NCI-H1436 treated with DMSO at 0.1 percent for 48 hours (cell line): ENCODE data around the gene DYNLT4.
"Not testable (repeated sequence)": the region's sequence is repeated elsewhere in the genome, so short reads cannot be mapped to it uniquely, and the experiment has no call there.

ENCODE experiments used
- DNase-seq: peaks from one replicate; lab custom pipeline; 2025; lab: John Stamatoyannopoulos, UW

The DYNLT4 gene

DNA sequence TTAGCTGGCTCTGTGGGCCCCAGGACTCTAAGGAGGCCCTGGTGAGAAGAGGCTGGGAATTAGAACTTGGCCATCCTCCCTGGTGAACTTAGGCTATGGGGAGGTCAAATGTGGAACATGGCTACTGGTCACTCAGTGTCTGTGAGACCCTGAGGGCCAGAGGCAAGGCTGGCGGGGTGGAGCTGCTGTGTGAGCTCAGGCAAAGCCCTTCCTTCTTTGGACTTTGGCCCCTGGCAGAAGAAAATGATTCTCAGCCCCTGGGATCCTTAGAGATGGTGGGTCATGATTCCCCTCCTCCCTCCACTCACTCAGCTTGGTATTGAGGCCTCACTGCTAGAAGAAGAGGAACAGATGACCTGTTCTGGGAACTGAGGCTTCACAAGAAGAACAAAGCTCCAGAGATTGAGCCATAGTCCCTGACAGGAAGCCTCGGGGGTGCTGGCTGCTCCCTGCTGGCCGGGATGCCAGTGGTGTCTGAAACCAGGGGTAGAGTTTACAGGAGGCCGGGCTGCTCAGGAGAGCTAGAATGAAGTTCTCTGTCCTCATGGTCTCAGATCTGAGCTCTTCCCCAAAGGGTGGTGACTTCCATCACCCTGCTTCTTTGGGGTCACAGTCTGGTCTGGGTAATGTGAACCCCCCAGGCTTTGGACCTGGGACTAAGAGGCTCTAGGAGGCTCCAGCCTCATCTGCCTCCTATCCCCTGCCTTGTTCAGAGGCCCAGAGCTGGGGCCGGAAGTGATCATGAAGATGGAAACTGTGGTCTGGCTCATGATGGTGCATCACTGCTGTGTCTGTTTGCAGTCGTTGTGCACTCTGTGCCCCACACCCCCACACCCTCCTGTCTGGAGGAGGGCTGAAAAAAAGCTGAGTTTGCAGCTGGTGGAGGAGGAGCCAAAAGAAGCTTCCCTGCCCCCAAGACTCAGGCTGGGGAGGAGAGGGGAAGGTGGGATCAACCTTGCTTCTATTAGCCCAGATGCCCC, 2.1 kb upstream of the DYNLT4 start:
- no peak for DNase-seq

DNA sequence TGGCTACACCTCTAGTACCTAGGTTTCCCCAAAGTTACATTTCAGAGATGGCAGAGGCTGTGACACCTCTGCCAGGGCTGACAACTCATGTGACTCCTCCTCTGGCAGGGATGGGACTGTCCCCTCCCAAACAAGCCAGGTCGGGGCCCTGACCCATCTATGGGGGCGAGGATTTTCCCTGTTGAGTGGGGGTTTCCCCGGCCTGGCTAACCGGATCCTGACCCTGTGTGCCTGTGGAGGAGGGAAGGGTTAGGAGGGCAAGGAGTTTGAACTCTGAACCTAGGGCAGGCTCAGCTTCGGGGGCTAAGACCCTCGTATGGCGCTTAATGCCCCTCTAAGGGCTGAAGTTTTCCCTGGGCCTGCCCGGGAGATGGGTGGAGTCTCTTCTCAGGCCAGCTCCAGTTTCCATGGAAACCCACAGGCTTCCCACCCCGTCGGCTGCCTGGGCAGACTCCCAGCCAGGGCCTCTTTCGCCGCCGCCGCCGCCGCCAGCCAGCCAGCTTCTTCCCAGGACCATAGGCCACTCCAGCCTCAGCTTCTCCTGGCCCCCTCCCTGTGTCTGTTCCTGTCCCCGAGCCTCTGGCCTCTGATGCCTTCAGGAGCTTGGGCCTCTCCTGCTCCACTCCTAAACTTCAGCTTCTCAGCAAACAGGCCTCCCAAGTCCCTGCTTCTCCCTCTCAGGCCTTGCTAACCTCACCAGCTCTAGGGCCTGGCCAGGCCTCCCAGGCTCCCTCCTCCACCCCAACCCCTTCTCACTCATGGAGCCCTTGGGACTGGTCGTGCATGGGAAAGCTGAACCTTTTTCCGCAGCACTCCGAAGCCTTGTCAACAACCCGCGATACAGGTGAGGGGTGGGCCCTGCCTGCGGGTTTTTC, 1.1 kb upstream of the DYNLT4 start, which contains the start of gene BTBD19:
TSS of gene BTBD19 (plus strand) at position 461 of the 875 bp plus-strand sequence. CDS start at position 759, 298 bp downstream.
- no peak for DNase-seq

DNA sequence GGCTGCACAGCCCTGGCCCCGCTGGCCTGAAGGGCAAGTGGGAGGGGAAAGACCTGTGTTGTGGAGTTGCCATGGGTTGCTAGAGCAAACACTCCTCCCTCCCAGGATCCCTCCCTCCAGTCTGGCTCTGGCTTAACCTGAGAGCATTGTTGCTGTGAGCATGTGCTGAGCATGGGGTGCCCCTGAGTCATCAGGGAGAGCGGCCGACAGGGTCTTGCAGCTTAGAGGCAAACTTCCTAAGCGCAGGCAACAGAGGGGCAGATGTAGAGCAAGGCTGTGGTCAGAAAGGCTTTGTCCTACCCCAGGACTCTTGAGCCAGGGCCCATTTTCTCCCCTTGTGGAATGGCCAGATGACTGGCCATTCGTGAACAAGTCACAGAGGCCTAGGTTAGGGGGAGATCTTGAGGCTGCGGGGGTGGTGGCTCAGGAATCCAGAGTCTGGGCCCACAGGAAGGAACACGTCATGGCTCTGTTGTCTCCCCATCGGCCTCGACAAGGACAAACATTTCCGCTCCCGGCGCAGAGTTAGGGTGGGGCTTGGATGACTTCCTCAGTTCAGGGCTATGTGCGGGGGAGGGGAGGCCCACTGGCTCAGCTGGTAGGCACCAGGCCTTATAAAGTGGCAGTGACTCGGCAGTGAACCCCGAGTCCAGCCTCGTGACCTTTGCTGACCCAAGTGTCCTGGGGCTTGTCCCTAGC, 362 bp upstream of the DYNLT4 start:
- no peak for DNase-seq

DNA sequence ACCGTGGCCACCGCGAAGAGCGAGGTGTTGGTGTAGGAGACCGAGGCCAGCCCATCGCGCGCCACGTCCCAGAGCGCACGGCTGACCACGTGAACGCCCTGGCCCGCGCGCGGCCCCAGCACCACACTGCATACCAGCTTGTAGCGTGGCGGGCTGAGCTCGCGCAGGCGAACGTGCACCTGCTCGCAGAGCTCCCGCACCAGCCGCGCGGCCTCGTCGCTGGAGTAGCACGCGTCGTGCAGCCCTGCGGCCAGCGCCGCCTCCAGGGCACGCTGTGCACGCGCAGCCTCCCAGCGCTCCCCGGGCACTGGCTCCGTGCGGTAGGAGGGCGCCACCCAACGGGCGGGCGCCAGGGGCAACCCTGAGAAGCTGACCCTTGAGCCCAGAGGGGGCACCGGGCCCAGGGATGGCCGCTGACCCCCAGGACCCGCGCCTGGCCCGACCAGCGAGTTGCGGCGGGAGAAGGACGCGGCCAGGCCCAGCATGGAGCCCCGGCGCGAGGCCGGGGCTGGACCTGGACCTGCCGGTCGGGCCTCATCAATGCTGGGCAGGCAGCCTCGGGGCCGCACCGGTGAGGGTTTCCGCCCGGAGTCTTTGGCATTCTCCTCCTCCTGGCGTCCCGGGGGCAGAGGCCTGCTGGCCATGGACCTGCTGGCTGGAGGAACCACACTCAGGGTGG, 987 bp downstream of the DYNLT4 start:
- no peak for DNase-seq

DNA sequence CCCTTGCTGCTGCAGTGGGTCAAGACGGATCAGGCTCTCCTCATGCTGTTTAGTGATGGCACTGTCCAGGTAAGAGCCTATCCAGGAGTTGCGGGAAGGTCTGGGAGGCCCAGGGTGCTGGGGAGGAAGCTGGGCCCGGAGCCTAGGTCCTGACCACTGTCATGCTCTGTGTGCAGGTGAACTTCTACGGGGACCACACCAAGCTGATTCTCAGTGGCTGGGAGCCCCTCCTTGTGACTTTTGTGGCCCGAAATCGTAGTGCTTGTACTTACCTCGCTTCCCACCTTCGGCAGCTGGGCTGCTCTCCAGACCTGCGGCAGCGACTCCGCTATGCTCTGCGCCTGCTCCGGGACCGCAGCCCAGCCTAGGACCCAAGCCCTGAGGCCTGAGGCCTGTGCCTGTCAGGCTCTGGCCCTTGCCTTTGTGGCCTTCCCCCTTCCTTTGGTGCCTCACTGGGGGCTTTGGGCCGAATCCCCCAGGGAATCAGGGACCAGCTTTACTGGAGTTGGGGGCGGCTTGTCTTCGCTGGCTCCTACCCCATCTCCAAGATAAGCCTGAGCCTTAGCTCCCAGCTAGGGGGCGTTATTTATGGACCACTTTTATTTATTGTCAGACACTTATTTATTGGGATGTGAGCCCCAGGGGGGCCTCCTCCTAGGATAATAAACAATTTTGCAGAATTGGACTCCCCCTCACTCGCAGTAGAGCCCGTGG, 1.7 kb downstream of the DYNLT4 start:
- no peak for DNase-seq

DNA sequence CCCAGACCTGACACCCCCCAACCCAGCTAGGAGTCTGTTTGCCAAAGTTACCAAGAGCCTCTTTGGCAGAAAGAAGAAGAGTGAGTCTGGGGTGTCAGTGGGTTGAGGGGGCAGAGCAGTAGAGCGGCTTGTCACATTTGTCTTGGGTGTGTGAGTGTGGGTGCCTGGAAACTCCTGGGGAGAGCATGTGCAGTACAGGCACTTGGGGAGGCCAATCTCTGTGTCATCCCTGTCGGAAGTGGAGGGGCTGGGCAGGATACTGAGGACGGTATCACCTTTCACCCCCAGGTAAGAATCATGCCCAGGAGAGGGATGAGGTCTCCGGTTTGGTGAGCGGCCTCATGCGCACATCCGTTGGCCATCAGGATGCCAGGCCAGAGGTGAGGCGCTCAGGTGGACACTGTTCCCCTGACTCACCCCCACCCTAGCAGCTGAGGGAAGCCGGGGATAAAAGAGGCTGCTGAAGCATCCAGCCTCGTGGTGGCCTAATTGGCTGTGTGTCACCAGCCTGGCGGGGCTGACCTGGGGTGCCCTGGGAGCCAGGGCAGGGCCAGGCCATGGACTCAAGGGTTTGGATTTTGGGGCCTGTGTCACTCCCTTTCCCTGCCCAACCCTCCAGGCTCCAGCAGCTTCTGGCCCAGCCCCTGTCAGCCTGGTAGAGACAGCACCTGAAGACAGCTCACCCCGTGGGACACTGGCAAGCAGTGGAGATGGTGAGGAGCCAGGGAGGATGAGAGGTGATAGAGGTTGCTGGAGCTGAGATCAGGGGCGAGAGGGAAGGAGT, 3.6 kb downstream of the DYNLT4 start:
- no peak for DNase-seq

DNA sequence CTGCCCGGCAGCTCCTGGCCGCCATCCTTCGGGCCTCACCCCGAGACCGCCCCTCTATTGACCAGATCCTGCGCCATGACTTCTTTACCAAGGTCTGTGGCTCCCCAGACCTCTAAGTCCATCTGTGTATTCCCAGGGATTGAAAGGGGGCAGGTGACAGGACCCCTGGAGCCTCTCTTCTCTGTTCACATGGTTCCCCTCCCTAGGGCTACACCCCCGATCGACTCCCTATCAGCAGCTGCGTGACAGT, 4.2 kb downstream of the DYNLT4 start:
- DNase-seq = no peak

DNA sequence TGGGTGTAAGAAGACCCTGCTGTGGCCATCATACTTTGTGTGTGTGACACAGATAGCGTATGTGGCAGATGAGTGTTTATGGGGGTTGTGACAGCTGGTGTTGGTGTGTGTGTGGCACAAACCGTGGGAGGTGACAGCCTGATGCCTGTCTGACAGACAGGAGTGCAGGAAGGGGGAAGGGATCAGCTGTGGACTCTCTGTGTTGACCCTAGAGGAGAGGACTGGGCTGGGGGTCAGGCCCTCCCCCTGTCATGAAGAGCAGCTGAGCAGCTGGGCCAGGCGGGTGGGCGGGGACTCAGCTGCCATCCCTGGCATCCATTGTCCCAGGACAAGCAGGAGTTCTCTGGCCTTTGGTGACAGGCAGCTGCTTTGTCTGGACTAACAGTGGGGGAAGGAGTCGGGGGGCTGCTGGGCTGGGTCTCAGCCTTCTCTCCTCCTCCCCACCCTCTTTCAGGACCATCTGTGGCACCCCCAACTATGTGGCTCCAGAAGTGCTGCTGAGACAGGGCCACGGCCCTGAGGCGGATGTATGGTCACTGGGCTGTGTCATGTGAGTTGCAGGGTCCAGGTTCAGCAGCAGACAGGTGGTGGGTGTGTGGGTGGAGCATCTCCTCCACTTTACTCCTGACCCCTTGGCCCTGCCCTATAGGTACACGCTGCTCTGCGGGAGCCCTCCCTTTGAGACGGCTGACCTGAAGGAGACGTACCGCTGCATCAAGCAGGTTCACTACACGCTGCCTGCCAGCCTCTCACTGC, 4.7 kb downstream of the DYNLT4 start:
- DNase-seq = no peak

DNA sequence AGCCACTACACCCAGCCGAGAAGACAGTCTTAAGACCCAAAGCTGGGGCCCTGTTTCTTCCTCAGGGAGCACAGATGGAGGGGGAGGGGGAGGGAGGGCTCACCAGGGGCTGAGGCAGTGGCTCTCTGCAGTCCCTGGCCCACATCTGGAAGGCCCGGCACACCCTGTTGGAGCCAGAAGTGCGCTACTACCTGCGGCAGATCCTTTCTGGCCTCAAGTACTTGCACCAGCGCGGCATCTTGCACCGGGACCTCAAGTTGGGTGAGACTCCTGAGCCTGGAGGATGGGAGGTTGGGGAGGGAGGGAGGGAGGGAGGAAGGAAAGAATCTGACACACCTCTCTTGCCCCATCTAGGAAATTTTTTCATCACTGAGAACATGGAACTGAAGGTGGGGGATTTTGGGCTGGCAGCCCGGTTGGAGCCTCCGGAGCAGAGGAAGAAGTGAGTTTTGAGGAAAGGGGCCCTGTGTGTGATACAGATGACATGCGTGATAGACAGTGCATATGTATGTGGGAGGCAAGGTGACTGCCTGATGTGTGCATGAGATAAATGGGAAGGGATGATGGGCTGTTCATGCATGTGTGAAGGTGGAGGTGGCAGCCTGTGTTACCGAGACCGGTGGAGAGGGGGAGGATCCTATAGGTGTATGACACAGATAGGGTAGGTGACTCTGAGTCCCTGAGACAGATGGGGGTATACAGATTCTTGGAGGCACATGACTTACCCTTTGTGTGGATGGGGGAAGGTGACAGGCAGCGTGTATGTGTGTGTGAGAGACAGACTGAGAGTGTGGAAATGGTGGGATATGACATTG, 5.5 kb downstream of the DYNLT4 start:
- DNase-seq = no peak

DNA sequence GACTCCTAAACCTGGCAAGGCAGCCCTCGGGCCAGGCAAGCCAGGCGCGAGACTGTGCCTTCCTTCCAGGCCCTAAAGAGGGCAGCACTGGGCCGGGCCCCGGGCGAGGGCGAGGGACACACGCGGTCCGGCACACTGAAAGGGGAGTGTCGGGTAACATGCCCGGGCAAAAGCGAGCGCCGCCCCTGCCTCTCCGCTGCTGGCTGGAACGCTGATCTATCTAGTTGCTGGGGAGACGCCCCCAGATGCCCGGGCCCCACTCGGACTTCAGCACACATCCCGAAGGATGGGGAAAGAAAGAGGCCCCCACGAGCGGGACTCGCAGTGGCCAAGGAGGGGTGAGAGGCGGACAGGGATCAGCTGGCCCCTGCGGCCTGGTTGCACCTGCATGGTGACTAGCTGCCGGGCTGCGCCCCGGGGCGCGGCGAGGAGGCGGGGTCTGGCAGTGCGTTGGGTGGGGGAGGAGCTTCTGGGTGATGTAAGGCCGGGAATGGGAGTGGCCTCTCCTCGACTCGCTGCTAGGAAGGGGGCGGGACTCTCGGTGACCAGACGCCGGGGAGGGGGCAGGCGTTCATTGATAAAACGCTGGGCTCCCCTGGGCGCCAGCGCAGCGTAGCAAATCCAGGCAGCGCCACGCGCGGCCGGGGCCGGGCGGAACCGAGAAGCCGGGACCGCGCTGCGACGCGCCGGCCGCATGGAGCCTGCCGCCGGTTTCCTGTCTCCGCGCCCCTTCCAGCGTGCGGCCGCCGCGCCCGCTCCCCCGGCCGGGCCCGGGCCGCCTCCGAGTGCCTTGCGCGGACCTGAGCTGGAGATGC, 7.2 kb downstream of the DYNLT4 start, which contains the start of gene PLK3:
TSS of gene PLK3 (plus strand) at position 608 of the 815 bp plus-strand sequence. CDS start at position 695, 87 bp downstream.
- DNase-seq = peak; percentile 81

DNA sequence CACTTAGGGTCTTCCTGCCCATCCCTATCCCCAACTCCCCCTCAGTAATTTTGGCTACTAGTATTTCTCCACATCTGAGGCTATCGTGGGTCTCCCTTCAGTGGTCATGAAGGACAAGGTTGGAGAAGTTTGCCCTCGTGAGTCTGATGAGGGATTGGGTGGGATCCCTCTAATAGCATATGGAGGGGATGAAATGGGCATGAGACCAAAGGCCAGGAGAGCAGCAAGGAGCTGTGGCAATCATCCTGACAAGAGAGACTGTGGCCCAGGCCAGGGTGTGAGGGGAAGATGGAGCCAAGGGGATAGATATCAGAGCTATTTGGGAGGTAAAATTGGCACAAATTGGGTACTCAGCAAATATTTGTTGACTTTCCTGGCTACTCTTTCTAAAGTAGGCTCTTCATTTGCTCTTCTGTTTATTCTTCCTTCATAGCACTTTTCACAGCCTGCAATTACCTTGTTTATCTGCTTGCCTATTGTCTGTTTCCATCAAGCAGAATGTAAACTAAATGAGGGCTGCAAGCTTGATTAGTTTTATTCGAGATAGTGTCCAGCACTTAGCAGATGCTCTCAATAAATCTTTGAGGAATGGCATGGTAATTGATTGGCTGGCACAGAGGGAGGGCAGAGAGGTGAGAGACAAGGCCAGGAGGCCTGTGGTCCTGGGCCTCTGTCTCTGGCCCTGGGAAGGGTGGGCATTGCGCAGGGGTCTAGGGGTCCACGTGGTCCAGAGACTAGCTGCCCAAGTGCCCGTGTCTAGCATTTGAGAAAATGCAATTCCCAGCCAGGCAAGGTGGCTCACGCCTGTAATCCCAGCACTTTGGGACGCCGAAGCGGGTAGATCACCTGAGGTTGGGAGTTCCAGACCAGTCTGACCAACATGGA, 8.4 kb downstream of the DYNLT4 start:
- DNase-seq = no peak

DNA sequence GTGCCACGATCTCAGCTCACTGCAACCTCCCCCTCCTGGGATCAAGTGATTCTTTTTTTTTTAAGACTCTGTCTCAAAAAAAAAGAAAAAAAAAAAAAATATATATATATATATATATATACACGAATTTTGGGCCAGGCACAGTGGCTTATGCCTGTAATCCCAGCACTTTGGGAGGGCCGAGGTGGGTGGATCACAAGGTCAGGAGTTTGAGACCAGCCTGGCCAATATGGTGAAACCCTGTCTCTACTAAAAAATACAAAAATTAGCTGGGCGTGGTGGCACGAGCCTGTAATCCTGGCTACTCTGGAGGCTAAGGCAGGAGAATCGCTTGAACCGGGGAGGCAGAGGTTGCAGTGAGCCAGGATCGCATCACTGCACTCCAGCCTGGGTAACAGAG, 9.3 kb downstream of the DYNLT4 start:
- not testable (repeated sequence) for DNase-seq

DNA sequence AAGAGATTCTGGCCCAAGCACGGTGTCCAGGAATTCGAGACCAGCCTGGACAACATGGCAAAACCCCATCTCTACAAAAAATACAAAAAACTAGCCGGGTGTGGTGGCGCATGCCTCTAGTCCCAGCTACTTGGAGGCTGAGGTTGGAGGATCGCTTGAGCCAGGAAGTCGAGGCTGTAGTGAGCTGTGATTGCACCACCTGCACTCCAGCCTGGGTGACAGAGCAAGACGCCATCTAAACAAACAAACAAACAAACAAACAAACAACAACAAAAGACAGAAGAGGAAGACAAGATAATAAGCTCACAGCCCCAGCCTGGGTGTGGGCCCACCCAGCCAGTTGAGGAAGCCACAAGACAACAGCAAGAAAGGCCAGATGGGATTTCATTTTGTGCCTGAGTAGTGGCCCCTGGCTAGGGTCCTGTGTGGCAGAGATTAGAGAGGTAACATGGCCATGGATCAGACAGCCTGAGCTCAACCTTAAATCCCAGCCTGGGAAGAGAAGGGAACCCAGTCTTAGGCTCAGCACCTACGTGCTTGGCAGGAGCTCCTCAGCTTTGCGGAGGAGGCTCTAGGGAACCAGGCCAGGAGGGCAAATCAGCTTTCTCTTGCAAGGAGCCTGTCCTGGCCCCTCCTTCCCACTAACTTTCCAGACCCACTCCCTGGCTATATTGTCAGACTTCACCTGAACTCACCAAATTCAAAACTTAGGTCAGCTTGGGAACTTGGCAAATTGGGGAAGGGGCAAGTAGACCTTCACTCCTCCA, 14.2 kb downstream of the DYNLT4 start:
- DNase-seq = no peak

DNA sequence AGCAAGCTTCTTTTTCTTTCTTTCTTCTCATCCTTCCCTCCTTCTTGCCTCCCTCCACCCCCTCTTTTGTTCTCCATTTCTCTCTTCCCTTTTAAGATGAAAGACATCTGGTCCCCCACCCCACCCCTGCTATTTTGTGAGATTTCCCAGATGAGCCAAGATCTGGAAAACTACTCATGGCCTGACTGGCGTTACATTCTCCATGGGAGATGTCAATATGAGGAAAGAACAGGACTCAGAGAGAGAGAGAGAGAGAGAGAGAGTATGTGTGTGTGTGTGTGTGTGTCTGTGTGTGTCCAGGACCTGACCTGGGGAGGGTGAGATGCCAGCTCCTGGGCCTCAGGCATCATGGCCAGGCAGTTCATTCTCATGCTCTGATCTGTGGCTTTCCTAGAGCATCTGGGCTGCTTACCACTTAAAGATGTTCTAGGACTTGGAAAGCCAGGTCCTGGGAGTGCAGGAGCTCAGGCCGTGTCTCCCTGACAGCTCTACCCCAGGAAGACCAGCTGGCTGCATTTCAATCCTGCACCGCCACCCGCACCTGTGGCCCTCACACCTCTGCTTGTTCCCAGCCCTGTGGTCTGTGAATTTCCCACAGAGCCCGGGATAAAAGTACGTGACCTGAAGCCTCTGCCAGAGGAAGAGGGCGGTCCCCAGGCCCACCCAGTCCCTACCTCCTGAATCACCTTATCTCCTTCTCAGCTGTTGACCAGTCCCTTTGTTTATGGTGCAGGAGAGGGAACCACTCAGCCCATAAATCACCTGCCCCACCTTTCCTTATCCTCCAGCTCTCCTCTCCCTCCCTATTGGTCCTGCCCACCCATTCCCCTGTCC, 16.0 kb downstream of the DYNLT4 start:
- DNase-seq = no peak
